T-helper 17 cell (primary cell): ENCODE results near the gene EFHD2. TPM values are rescaled to one million over a fixed set of nuclear protein-coding genes. Genes with fewer than 3 reads are reported as not detected.
A peak's percentile ranks its signal among the peaks of the same experiment; 100 is the strongest.
"Not testable (repeated sequence)": the region's sequence is repeated elsewhere in the genome, so short reads cannot be mapped to it uniquely, and the experiment has no call there.

ENCODE experiments used
- ATAC-seq: fragments of 150-1000 bp; cut with Tn5 transposase; 2 replicates; pipeline ENCODE4 v1.10.0; 2021; ENCODE audit warnings: mild to moderate bottlenecking, moderate library complexity
- DNase-seq, 3 donors: peaks; one replicate each; pipeline versions ENCODE4 v3.0.0 to v3.0.0-alpha.2; 2020 to 2021
- H3K9me3 ChIP-seq: one replicate; pipeline ENCODE4 v1.7.0; 2013; ENCODE audit warnings: low read length, mild to moderate bottlenecking; ENCODE audit not compliant: control insufficient read depth, poor library complexity, severe bottlenecking
- H3K27ac Mint-ChIP-seq: one replicate; pipeline ENCODE4 v1.8.0; 2022; ENCODE audit warnings: mild to moderate bottlenecking, moderate library complexity, mixed read lengths
- H3K27me3 Mint-ChIP-seq: one replicate; pipeline ENCODE4 v1.8.0; 2022; ENCODE audit warnings: mixed read lengths
- H3K36me3 Mint-ChIP-seq: one replicate; pipeline ENCODE4 v1.8.0; 2022; ENCODE audit warnings: low read depth, mixed read lengths
- H3K4me1 Mint-ChIP-seq: one replicate; pipeline ENCODE4 v1.8.0; 2022; ENCODE audit warnings: mild to moderate bottlenecking, mixed read lengths
- H3K4me3 Mint-ChIP-seq: one replicate; pipeline ENCODE4 v1.8.0; 2022; ENCODE audit warnings: mild to moderate bottlenecking, moderate library complexity, mixed read lengths
- total RNA-seq, 4 donors: library from RNA in 2 of 4; stranded (reverse) in 2 of 4; gene quantifications; one replicate each; pipeline ENCODE4 v1.2.3 and lab custom pipeline; 2022 to 2026

Gene EFHD2
- total RNA-seq, 2 donors from 2014 or later: 135 to 197 TPM

GRCh38 chr1:15381805-15382204 lies 27.9 kb upstream of the EFHD2 start:
- ATAC-seq (no peak), DNase-seq (no peak)
- peaks cover 6% of the 10 kb centered on the region for H3K4me1 Mint-ChIP-seq
- no peaks in the 10 kb centered on the region for H3K9me3 ChIP-seq
- no peak overlapping the region for H3K27ac Mint-ChIP-seq
- H3K27me3 Mint-ChIP-seq: peaks cover 60% of the 10 kb centered on the region
- H3K4me3 Mint-ChIP-seq: no peak overlapping the region
- no peaks in the 10 kb centered on the region for H3K36me3 Mint-ChIP-seq

- Mint-ChIP-seq H3K27me3 (peaks cover 60% of the 10 kb centered on the region), H3K27ac (no peak overlapping the region), H3K4me1 (peaks cover 6% of the 10 kb centered on the region), H3K36me3 (no peaks in the 10 kb centered on the region), H3K4me3 (no peak overlapping the region)
- ATAC-seq: no peak
- no peaks in the 10 kb centered on the region for H3K9me3 ChIP-seq
- no peak for DNase-seq
These were observed 26.8 kb upstream of the EFHD2 start for GRCh38 chr1:15382601-15383518.

- H3K36me3 Mint-ChIP-seq: no peaks in the 10 kb centered on the region
- H3K27ac Mint-ChIP-seq: no peak overlapping the region
- no peaks in the 10 kb centered on the region for H3K9me3 ChIP-seq
- peaks cover 53% of the 10 kb centered on the region for H3K27me3 Mint-ChIP-seq
- H3K4me3 Mint-ChIP-seq: no peak overlapping the region
- H3K4me1 Mint-ChIP-seq: peaks cover 6% of the 10 kb centered on the region
- DNase-seq (no peak), ATAC-seq (no peak)
These were observed 25.9 kb upstream of the EFHD2 start for GRCh38 chr1:15383810-15384209.

- peak overlapping the region; percentile 39 for H3K4me3 Mint-ChIP-seq
- H3K4me1 Mint-ChIP-seq: peaks cover 6% of the 10 kb centered on the region
- no peaks in the 10 kb centered on the region for H3K9me3 ChIP-seq
- no peak for DNase-seq
- peaks cover 51% of the 10 kb centered on the region for H3K27me3 Mint-ChIP-seq
- peak; percentile 39 for ATAC-seq
- H3K36me3 Mint-ChIP-seq: no peaks in the 10 kb centered on the region
- H3K27ac Mint-ChIP-seq: no peak overlapping the region
These were observed 25.3 kb upstream of the EFHD2 start for GRCh38 chr1:15384301-15384901.

GRCh38 chr1:15385420-15385819 lies 24.3 kb upstream of the EFHD2 start:
- Mint-ChIP-seq H3K4me3 (no peak overlapping the region), H3K27ac (no peak overlapping the region), H3K36me3 (no peaks in the 10 kb centered on the region), H3K4me1 (peaks cover 4% of the 10 kb centered on the region), H3K27me3 (peaks cover 45% of the 10 kb centered on the region)
- H3K9me3 ChIP-seq: no peaks in the 10 kb centered on the region
- DNase-seq: no peak
- ATAC-seq: no peak

- Mint-ChIP-seq H3K27ac (no peak overlapping the region), H3K36me3 (no peaks in the 10 kb centered on the region), H3K27me3 (peaks cover 45% of the 10 kb centered on the region), H3K4me3 (no peak overlapping the region), H3K4me1 (peaks cover 4% of the 10 kb centered on the region)
- DNase-seq (no peak), ATAC-seq (no peak)
- H3K9me3 ChIP-seq: no peaks in the 10 kb centered on the region
These were observed 23.4 kb upstream of the EFHD2 start for GRCh38 chr1:15386164-15386749.

- no peak overlapping the region for H3K4me3 Mint-ChIP-seq
These were observed 21.3 kb upstream of the EFHD2 start for GRCh38 chr1:15388201-15388880.

GRCh38 chr1:15389828-15390227 lies 19.9 kb upstream of the EFHD2 start:
- not testable (repeated sequence) for H3K4me3 Mint-ChIP-seq, ATAC-seq, H3K4me1 Mint-ChIP-seq, DNase-seq, H3K9me3 ChIP-seq, H3K36me3 Mint-ChIP-seq
- peak overlapping the region; percentile 41 for H3K27ac Mint-ChIP-seq
- H3K27me3 Mint-ChIP-seq: peaks cover 23% of the 10 kb centered on the region

More at GRCh38 chr1:15388201-15388880, 21.3 kb upstream of the EFHD2 start:
- no peaks in the 10 kb centered on the region for H3K9me3 ChIP-seq
- Mint-ChIP-seq H3K36me3 (no peaks in the 10 kb centered on the region), H3K27ac (no peak overlapping the region), H3K4me1 (peaks cover 4% of the 10 kb centered on the region), H3K27me3 (peaks cover 28% of the 10 kb centered on the region)
- no peak for ATAC-seq
- no peak for DNase-seq

- no peaks in the 10 kb centered on the region for H3K9me3 ChIP-seq
- H3K27ac Mint-ChIP-seq: no peak overlapping the region
- no peak overlapping the region for H3K4me3 Mint-ChIP-seq
- no peak for ATAC-seq
- H3K36me3 Mint-ChIP-seq: no peaks in the 10 kb centered on the region
- no peaks in the 10 kb centered on the region for H3K4me1 Mint-ChIP-seq
- DNase-seq: no peak
- peaks cover 16% of the 10 kb centered on the region for H3K27me3 Mint-ChIP-seq
These were observed 19.0 kb upstream of the EFHD2 start for GRCh38 chr1:15390667-15391066.

- H3K4me1 Mint-ChIP-seq: no peaks in the 10 kb centered on the region
- ATAC-seq: no peak
These were observed 18.3 kb upstream of the EFHD2 start for GRCh38 chr1:15391366-15391765.

GRCh38 chr1:15393475-15394257 lies 16.0 kb upstream of the EFHD2 start:
- no peak overlapping the region for H3K27ac Mint-ChIP-seq
- H3K9me3 ChIP-seq: no peaks in the 10 kb centered on the region
- ATAC-seq (no peak), DNase-seq (no peak)
- H3K4me1 Mint-ChIP-seq: no peaks in the 10 kb centered on the region
- H3K27me3 Mint-ChIP-seq: peaks cover 5% of the 10 kb centered on the region
- no peaks in the 10 kb centered on the region for H3K36me3 Mint-ChIP-seq
- no peak overlapping the region for H3K4me3 Mint-ChIP-seq

More at GRCh38 chr1:15391366-15391765, 18.3 kb upstream of the EFHD2 start:
- no peak overlapping the region for H3K27ac Mint-ChIP-seq
- no peaks in the 10 kb centered on the region for H3K9me3 ChIP-seq
- no peak overlapping the region for H3K4me3 Mint-ChIP-seq
- no peak for DNase-seq
- no peaks in the 10 kb centered on the region for H3K36me3 Mint-ChIP-seq
- H3K27me3 Mint-ChIP-seq: peaks cover 16% of the 10 kb centered on the region

GRCh38 chr1:15394258-15394690 lies 15.4 kb upstream of the EFHD2 start:
- H3K9me3 ChIP-seq: no peaks in the 10 kb centered on the region
- DNase-seq: no peak
- H3K27ac Mint-ChIP-seq: no peak overlapping the region
- no peak for ATAC-seq
- H3K27me3 Mint-ChIP-seq: peaks cover 5% of the 10 kb centered on the region
- no peaks in the 10 kb centered on the region for H3K4me1 Mint-ChIP-seq
- no peaks in the 10 kb centered on the region for H3K36me3 Mint-ChIP-seq
- H3K4me3 Mint-ChIP-seq: no peak overlapping the region
